GM12875 (cell line): ENCODE data around the gene TRPM8.

Experiments used
- H3K4me3 ChIP-seq: one replicate; pipeline ENCODE4 v1.5.1; 2011; ENCODE audit warnings: low read depth, low read length, control low read depth
- CTCF ChIP-seq: IDR thresholded peaks from 2 replicates; pipeline ENCODE4 v1.5.1; 2011; ENCODE audit warnings: low read depth, mild to moderate bottlenecking, control low read depth, inconsistent platforms, low read length, moderate library complexity, borderline replicate concordance; ENCODE audit not compliant: insufficient read depth

TRPM8 gene

DNA sequence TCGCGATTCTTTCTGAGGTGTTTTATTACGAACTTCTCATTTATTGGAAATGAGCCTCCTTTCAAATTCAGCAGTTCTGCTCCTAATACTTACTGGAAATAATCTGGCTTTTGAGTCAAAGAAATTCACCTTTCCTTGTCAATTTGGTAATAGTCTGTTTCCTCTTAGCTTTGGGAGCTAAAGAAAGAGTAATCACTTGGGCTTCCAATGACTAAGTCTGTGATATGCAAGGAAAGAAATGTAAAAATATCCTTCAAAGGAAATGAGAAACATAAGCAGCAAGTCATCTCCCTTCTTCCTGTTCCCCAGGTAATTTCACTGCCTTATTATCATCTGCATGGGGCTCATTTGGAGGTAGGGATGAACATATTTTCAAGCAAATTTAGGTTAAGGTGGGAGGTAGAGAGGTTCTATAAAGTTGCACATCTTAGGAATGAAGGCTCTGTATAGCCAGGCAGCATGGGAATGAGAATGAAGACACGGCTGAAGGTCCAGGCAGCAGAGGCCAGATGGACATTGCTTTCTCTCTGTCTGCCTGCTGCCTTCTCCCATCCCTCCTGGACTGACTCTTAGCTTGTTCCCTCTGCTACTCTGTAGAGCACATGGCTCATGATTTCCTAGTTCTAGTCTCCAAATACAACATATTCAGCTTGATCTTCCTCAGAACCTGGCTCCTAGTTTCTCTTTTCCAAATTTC, 134.3 kb downstream of the TRPM8 start:
- TF ChIP-seq CTCF, result no peak
- no peak overlapping the region for H3K4me3 ChIP-seq

DNA sequence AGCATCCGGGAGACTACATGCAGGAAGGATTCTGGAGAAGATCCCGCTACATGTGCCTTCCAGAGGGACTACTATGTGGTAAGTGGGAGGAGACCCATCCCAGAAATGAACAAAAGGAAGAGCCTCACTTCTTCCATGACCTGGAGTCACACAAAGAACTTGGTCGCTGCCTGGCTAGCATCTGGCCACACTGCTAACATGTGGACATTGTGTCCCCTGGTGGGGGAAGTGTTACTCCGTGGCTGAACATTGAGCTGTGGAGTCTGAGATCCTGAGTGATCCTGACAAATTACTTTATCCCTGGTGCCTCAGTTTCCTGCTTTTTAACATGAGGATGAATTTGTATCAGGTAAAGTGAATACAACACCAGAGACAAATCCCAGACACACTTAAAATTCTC, 141.7 kb downstream of the TRPM8 start:
- TF ChIP-seq CTCF, result no peak
- no peak overlapping the region for H3K4me3 ChIP-seq

- no peak for TF ChIP-seq CTCF
- H3K4me3 ChIP-seq, result no peak overlapping the region
Observed at GRCh38 chr2:234060236-234060635, 143.1 kb downstream of the TRPM8 start.

- no peak overlapping the region for H3K4me3 ChIP-seq
- TF ChIP-seq CTCF, result no peak
Observed at GRCh38 chr2:234061624-234062257, 144.6 kb downstream of the TRPM8 start.

DNA sequence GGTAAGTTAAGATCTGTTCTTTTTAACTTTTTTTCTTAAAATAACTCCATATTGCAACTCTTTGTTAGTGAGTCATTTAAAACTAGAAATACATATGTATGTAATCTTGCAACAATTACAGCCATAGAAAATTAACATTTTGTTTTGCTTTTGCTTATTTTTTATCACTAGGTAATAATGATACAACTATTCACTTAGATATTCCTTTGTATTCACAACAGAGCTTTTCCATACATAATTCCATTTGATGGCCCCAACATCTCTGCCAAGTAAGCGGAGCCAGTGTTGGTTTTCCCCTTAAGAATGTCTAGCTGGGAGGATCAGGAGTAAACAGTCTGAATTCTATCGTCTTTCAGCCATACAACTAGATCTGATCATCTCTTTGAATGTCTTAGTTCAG, 149.4 kb downstream of the TRPM8 start:
- no peak for TF ChIP-seq CTCF

More for the DNA sequence above, 149.4 kb downstream of the TRPM8 start:
- no peak overlapping the region for H3K4me3 ChIP-seq
